PC-9 (cell line): ENCODE data around the gene RAB11FIP5.

Experiments used
- EZH2 ChIP-seq: fragments of 200-600 bp; sonication (generic); IDR thresholded peaks from 2 replicates; pipeline ENCODE4 v1.8.0; 2017; ENCODE audit warnings: antibody characterized with exemption, low read depth
- TF ChIP-seq, protein P1 (sequence below): fragments of 200-600 bp; sonication (generic); conservative IDR thresholded peaks from 2 replicates; pipeline ENCODE4 v1.6.1; 2017; ENCODE audit warnings: mixed run types, antibody characterized with exemption, mild to moderate bottlenecking, moderate library complexity

- TF ChIP-seq, protein P1, sequence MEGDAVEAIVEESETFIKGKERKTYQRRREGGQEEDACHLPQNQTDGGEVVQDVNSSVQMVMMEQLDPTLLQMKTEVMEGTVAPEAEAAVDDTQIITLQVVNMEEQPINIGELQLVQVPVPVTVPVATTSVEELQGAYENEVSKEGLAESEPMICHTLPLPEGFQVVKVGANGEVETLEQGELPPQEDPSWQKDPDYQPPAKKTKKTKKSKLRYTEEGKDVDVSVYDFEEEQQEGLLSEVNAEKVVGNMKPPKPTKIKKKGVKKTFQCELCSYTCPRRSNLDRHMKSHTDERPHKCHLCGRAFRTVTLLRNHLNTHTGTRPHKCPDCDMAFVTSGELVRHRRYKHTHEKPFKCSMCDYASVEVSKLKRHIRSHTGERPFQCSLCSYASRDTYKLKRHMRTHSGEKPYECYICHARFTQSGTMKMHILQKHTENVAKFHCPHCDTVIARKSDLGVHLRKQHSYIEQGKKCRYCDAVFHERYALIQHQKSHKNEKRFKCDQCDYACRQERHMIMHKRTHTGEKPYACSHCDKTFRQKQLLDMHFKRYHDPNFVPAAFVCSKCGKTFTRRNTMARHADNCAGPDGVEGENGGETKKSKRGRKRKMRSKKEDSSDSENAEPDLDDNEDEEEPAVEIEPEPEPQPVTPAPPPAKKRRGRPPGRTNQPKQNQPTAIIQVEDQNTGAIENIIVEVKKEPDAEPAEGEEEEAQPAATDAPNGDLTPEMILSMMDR = no peak
- TF ChIP-seq EZH2 = no peak
These were observed 35.3 kb downstream of the RAB11FIP5 start for GRCh38 chr2:73077424-73077795.
